MV-4-11 (cell line): Measurements from ENCODE around the gene SNAPC3.
"Not testable (repeated sequence)": the region's sequence is repeated elsewhere in the genome, so short reads cannot be mapped to it uniquely, and the experiment has no call there.

Source experiments
- DNase-seq: peaks from one replicate; lab custom pipeline; 2025; lab: John Stamatoyannopoulos, UW

Gene SNAPC3

DNA sequence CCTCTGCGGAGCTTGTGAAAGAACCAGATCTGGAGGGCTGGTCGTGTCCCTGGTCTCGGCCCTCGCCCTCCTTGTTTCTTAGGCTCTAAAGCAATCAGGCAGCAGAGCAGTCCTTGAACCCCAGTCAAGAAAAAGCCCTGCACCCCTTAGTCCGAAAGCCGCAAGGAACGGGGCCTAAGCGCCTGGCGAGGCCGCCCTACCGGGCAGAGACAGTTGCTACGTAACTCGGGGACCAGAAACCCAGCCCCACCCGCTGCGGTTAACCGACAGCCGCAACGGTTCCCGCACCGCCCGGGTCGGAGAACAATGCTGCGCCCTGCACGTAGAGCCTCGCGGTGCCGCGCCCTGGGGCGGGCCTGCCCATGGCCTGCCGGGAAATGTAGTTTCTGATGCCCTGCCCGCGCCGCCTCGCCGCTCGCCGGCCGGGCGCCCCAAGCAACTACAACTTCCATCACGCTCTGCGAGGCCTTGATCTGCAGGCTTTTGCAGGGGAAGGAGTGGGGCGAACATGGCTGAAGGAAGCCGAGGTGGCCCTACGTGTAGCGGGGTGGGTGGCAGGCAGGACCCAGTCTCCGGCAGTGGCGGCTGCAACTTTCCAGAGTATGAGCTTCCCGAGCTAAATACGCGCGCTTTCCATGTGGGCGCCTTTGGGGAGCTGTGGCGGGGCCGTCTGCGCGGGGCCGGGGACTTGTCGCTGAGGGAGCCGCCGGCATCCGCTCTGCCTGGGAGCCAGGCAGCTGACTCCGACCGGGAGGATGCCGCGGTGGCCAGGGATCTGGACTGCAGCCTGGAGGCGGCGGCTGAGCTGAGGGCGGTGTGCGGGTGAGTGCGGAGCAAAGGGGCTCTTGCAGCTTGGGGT lies at the start of gene SNAPC3:
Gene SNAPC3 (plus strand): TSS at position 505 of the 859 bp plus-strand sequence. CDS start 4 bp downstream, at position 509.
- DNase-seq = peak; percentile 95

DNA sequence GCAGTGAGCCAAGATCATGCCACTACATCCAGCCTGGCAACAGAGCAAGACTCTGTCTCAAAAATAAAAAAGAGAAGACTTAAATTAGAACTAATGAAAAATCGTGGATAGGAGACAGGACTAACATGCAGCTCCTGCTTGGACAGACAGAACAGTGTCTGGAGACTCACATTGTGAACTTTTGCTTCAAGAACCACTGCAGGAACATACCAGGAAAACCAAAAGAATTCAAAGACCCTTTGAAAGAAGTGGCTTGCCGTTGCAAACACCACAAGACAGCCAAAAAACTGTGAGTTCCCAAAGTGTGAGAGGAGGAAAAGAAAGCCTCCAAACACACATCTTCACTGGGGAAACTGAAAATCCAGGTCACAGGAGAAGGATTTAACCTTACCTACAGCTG lies 48.8 kb upstream of the SNAPC3 start:
- no peak for DNase-seq

GRCh38 chr9:15374310-15374709 lies 48.4 kb upstream of the SNAPC3 start:
- peak; percentile 65 for DNase-seq

DNA sequence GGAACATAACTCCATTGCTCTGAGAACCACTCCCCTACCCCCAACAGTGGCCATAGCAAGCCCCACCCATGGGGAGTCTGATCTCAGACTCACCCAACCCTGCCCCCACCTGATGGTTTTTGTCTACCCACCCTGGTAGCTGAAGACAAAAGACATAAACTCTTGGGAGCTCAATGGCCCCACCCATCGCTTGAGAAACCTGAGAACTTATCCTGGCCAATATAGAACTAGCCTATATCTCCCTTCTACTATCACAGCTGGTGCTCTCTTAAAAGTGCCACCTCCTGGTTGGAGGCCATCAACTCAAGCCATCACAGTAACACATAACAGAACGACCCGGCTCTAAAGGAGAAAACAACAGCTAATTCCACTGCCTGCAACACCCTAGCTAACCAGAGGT lies 47.9 kb upstream of the SNAPC3 start:
- no peak for DNase-seq

- DNase-seq = no peak
These were observed 44.8 kb upstream of the SNAPC3 start for GRCh38 chr9:15377625-15378540.

DNA sequence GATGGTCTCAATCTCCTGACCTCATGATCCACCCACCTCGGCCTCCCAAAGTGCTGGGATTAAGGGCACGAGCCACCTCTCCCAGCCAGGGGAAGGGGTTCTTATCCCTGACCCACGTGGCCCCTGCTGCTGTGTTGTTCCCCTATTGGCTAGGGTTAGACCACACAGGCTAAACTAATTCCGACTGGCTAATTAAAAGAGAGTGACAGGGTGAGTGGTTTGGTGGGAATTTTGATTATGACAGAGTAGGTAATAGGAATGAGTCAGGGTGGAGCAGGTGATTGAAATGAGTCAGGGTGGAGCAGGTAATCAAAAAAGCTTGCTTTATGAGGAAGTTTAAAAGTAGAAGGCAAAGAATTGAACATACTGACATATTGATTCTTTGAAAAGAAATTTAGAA lies 43.4 kb upstream of the SNAPC3 start:
- not testable (repeated sequence) for DNase-seq

GRCh38 chr9:15379888-15380287 lies 42.8 kb upstream of the SNAPC3 start:
- not testable (repeated sequence) for DNase-seq

DNA sequence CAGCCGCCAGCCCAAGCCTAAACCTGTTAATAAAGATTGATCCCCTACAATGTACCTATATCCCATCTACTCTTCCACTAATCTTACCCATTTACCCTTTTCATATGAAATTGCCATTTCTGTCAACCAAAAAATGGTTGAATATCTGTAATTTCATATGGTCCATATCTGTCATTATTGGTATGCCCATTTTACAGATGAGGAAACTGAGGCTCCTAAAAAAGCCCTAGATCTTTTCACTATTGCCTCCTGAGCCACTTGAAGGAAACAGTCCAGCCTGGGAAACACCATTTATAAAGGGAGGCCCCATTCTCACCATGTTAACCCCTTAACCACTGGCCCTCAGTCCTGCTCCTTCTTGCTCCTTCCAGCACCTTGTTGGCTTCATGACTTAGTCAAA lies 41.2 kb upstream of the SNAPC3 start:
- no peak for DNase-seq

GRCh38 chr9:15386465-15386864 lies 36.2 kb upstream of the SNAPC3 start:
- DNase-seq = no peak

GRCh38 chr9:15389173-15389572 lies 33.5 kb upstream of the SNAPC3 start:
- no peak for DNase-seq

DNA sequence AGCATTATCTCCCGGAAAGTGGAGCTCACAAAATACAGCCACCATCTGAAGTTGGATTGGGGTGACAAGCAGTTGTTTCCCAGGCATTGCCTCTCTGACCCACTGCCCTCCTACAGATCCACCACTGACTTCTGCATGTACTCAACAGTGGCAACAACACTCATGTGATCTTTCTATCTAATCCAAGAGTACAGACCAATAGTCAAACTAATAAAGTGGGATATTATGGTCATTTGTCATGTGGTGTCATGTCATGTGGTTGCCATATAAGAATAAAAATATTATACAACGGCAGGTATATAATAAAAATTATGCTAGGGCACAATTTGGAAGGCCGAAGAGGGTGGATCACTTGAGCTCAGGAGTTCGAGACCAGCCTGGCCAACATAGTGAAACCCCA lies 33.0 kb upstream of the SNAPC3 start:
- DNase-seq = no peak

GRCh38 chr9:15390201-15390600 lies 32.5 kb upstream of the SNAPC3 start:
- DNase-seq = no peak

- no peak for DNase-seq
These were observed 30.3 kb upstream of the SNAPC3 start for GRCh38 chr9:15392363-15392762.

- DNase-seq = peak; percentile 55
These were observed 22.3 kb upstream of the SNAPC3 start for GRCh38 chr9:15400281-15400941.

GRCh38 chr9:15401266-15401665 lies 21.4 kb upstream of the SNAPC3 start:
- no peak for DNase-seq

GRCh38 chr9:15403155-15403554 lies 19.5 kb upstream of the SNAPC3 start:
- peak; percentile 10 for DNase-seq

DNA sequence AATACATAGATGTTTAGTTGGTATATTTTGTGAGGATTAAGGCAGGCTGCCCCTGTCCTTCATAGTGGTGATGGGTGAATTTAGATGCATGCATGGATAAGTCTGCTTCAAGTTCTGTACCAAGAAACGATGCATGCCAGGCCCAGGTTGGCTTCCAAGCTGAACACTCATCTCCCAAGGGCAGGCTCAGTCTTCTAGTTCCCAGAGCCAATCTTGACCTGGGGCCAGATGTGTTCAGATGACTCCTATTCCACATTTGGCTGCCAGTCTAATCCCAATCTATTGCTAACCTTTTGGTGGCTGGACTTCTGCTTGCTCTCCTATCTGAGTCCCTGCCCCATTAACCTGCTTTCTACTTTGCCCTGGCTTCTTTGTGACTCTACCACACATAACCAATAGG lies 18.5 kb upstream of the SNAPC3 start:
- DNase-seq = no peak

GRCh38 chr9:15416880-15417279 lies 5.8 kb upstream of the SNAPC3 start:
- peak; percentile 12 for DNase-seq

- DNase-seq = no peak
These were observed 5.0 kb upstream of the SNAPC3 start for GRCh38 chr9:15417626-15418025.

GRCh38 chr9:15420796-15421195 lies 1.9 kb upstream of the SNAPC3 start:
- no peak for DNase-seq

DNA sequence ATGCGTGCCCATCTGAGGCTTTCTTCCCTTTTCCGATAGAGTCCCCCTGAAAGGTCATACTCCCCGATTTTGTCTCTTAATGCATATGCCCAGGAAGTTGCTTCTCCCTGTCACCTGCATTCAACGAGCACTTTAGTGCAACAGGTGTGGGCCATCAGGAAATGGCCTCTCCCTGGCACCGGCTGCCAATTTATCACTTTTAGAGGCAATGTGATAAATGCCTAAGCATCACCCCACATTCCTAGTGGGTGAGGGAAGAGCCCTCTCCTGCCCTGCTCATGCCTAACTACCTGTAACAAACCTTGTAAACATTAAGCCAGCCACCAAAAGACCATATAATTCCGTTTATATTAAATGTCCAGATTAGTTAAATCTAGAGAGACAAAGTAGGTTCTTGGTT lies 1.1 kb upstream of the SNAPC3 start:
- DNase-seq = no peak

GRCh38 chr9:15421990-15422371 lies 695 bp upstream of the SNAPC3 start:
- DNase-seq = no peak
